Activated naive CD8-positive, alpha-beta T cell treated with anti-CD3 and anti-CD28 coated beads, Interleukin-2, amount 50 U/mL, for 24 hours (primary cell): ENCODE data around the gene ARID3A.

ENCODE experiments used
- ATAC-seq: fragments of 150-1000 bp; cut with Tn5 transposase; one replicate; pipeline ENCODE4 v1.10.0; 2021
- DNase-seq: peaks from one replicate; pipeline ENCODE4 v3.0.0; 2021
- H3K27ac Mint-ChIP-seq: one replicate; pipeline ENCODE4 v1.8.0; 2021; ENCODE audit warnings: mild to moderate bottlenecking, mixed read lengths
- H3K27me3 Mint-ChIP-seq: one replicate; pipeline ENCODE4 v1.8.0; 2021; ENCODE audit warnings: mixed read lengths
- H3K36me3 Mint-ChIP-seq: one replicate; pipeline ENCODE4 v1.8.0; 2021; ENCODE audit warnings: low read depth, mixed read lengths
- H3K4me1 Mint-ChIP-seq: one replicate; pipeline ENCODE4 v1.8.0; 2021; ENCODE audit warnings: mixed read lengths
- H3K4me3 Mint-ChIP-seq: one replicate; pipeline ENCODE4 v1.8.0; 2021; ENCODE audit warnings: mild to moderate bottlenecking, moderate library complexity, mixed read lengths
- H3K9me3 Mint-ChIP-seq: one replicate; pipeline ENCODE4 v1.8.0; 2021; ENCODE audit warnings: mixed read lengths

The ARID3A gene

DNA sequence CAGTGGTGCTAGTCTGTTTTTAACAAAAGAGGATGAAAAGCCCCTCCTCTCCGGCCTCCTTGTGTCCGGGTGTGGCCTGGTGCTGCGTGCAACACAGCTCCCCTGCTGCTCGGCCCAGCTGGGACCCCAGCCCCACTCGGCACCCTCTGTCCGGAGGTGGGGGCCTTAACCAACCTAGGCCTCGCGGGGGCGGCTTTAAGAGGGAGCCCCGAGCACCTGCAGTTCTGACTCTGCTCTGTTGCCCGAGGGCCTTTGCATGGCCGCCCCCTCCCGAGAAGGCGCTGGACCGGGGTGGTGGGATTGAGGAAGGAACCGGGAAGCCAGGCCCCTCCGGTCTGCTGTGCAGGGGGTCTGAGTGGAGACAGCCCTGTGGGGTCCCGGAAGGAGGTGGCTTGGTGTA lies 68.7 kb downstream of the ARID3A start:
- no peak overlapping the region for H3K4me3 Mint-ChIP-seq
- peaks cover 8% of the 10 kb centered on the region for H3K36me3 Mint-ChIP-seq
- H3K4me1 Mint-ChIP-seq, result peaks cover 14% of the 10 kb centered on the region

GRCh38 chr19:995051-995827 lies 69.4 kb downstream of the ARID3A start:
- H3K27ac Mint-ChIP-seq, result no peak overlapping the region
- no peaks in the 10 kb centered on the region for H3K9me3 Mint-ChIP-seq
- H3K4me3 Mint-ChIP-seq, result no peak overlapping the region
- ATAC-seq (no peak), DNase-seq (no peak)
- peaks cover 14% of the 10 kb centered on the region for H3K4me1 Mint-ChIP-seq
- peaks cover 26% of the 10 kb centered on the region for H3K27me3 Mint-ChIP-seq
- peaks cover 8% of the 10 kb centered on the region for H3K36me3 Mint-ChIP-seq

More for the DNA sequence above, 68.7 kb downstream of the ARID3A start:
- DNase-seq (no peak), ATAC-seq (no peak)
- Mint-ChIP-seq H3K9me3 (no peaks in the 10 kb centered on the region), H3K27me3 (peaks cover 22% of the 10 kb centered on the region), H3K27ac (no peak overlapping the region)

DNA sequence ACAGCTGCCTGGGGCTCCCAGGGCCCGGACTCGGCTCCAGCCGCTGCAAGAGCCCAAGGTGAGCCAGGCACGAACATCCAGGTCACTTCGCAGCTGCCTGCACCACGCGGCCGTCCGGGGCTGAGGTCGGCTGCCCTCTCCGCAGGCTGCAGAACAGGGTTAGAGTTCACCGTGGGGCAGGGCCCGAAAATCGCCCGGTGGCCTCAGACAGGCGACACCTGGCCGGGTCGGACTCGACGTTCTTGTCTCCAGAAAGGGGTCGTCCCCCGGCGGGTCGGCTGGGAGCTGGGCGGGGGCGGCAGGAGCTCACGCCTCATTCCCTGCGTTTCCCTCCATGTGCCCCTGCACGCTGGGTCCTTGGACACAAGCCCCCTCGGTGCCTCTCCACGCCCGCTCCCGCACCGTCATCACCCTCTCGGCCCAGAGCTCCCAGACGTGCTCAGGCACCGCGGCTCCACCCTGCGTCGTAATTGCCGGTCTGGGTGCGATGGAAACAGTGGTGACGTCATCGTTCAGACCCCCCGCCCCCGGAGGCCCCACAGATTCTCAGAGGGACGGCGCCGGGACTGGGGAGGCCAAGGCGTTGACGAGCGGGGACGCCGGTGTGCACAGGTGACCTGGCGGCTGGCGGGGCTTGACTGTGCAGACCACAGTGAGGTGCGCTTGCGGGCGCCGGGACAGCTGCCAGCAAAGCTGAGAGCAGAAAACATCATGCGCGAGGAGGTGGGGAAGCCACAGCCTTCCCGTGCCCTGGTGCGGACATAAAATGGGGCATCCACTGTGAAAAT lies 70.4 kb downstream of the ARID3A start:
- no peak overlapping the region for H3K4me3 Mint-ChIP-seq
- no peaks in the 10 kb centered on the region for H3K9me3 Mint-ChIP-seq
- H3K36me3 Mint-ChIP-seq, result peaks cover 2% of the 10 kb centered on the region
- peaks cover 31% of the 10 kb centered on the region for H3K27me3 Mint-ChIP-seq
- peak overlapping the region; percentile 59 for H3K27ac Mint-ChIP-seq
- peak; percentile 60 for ATAC-seq
- peaks cover 14% of the 10 kb centered on the region for H3K4me1 Mint-ChIP-seq
- DNase-seq, result peak; percentile 76

GRCh38 chr19:998064-998463 lies 72.2 kb downstream of the ARID3A start:
- no peaks in the 10 kb centered on the region for H3K9me3 Mint-ChIP-seq
- no peak overlapping the region for H3K4me3 Mint-ChIP-seq
- peaks cover 14% of the 10 kb centered on the region for H3K4me1 Mint-ChIP-seq
- no peaks in the 10 kb centered on the region for H3K36me3 Mint-ChIP-seq
- H3K27ac Mint-ChIP-seq, result no peak overlapping the region
- ATAC-seq, result no peak
- no peak for DNase-seq
- H3K27me3 Mint-ChIP-seq, result peaks cover 34% of the 10 kb centered on the region

DNA sequence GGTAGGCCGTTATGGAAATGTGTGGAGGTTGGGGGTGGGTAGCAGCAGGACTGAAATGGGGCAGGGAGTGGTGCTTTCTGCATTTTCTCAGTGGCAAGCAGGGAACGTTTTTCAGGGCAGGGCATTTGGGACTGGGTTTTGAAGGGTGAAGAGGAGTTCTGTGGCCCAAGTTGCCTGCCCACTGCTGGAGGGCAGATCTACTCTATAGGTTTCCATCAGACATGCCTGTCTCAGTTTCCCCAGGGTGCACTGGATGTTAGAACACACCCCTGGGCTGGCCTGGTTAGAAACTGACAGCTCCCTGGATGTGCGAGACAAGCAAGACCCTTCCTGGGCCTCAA lies 73.5 kb downstream of the ARID3A start:
- H3K27me3 Mint-ChIP-seq, result peaks cover 34% of the 10 kb centered on the region
- H3K4me3 Mint-ChIP-seq, result peak overlapping the region; percentile 17
- ATAC-seq (no peak), DNase-seq (no peak)
- no peak overlapping the region for H3K27ac Mint-ChIP-seq
- H3K9me3 Mint-ChIP-seq, result no peaks in the 10 kb centered on the region
- no peaks in the 10 kb centered on the region for H3K36me3 Mint-ChIP-seq
- H3K4me1 Mint-ChIP-seq, result peaks cover 14% of the 10 kb centered on the region

- Mint-ChIP-seq H3K4me3 (peak within 1 kb of the TSS; percentile 17), H3K4me1 (peaks cover 14% of the 10 kb centered on the region), H3K9me3 (no peaks in the 10 kb centered on the region), H3K36me3 (no peaks in the 10 kb centered on the region), H3K27ac (no peak within 1 kb of the TSS), H3K27me3 (peaks cover 34% of the 10 kb centered on the region)
- DNase-seq (peak; percentile 72), ATAC-seq (peak; percentile 24)
These were observed 74.3 kb downstream of the ARID3A start, which contains the start of gene GRIN3B for GRCh38 chr19:1000095-1000494. Gene GRIN3B (plus strand): TSS chr19:1000419. CDS start chr19:1000438, 19 bp downstream.

DNA sequence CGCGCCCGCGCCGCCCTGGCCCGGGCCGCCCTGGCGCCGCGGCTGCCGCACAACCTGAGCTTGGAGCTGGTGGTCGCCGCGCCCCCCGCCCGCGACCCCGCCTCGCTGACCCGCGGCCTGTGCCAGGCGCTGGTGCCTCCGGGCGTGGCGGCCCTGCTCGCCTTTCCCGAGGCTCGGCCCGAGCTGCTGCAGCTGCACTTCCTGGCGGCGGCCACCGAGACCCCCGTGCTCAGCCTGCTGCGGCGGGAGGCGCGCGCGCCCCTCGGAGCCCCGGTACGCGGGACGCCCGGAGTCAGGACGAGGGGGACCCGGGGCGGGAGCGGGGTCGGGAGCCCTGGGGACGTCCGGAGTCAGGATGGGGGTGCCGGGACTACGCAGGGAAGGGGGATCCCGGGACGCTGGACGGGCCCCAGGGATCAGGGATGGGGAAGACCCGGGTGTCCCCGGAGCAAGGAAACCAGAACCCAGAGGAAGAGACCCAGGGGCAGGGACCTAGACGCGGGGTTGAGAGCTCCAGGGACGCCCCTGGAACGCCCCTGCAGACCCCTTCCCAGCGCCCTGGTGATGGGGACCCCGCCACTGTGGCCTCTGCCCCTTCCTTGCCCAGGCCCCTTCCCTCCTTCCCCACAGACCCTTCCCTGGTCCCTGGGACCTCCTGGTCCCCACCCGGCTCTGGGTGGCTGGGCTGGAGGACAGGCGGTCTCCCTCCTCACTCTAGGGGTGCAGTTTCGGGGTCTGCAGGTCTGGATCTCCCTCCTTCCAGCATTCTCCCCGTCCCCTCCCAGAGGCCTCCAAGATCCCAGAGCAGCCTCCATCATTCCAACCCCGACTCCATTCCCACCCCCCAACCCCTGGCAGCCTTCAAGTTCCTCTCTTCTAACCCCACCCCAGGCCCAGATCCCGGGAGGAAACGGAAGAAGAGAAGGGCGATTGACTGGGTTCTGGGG lies 75.0 kb downstream of the ARID3A start:
- no peaks in the 10 kb centered on the region for H3K9me3 Mint-ChIP-seq
- no peak for ATAC-seq

DNA sequence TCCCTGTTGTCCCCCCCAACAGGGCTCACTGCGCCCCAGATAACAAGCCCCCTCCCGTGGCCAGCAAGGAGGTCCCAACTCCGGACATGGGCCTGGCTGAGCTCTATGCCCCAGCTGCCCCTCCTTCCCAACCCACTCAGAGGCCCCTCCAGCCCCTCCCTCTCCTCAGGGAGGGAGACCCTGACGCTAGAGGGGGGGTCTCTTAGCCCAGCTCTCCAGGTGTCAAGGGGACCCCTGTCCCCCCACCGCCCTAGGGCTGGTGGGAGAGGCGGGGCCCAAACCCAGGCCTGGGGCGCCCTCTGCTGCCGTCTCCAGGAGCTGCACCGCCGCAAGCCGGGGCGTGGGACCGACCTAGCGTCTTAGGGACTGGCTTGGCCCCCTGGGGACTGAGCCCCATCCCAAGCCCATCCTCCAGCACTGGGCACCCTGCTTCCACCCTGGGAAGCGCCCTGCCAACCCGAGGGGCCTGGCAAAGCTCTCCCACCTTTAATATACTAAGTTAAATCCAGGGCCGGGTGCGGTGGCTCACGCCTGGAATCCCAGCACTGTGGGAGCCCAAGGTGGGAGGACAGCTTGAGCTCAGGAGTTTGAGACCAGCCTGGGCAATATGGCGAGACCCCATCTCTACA lies 75.8 kb downstream of the ARID3A start:
- Mint-ChIP-seq H3K36me3 (no peaks in the 10 kb centered on the region), H3K4me3 (no peak overlapping the region), H3K27me3 (peaks cover 30% of the 10 kb centered on the region), H3K9me3 (no peaks in the 10 kb centered on the region), H3K27ac (no peak overlapping the region), H3K4me1 (peaks cover 7% of the 10 kb centered on the region)
- DNase-seq, result peak; percentile 84
- peak; percentile 52 for ATAC-seq

More for the DNA sequence above, 75.0 kb downstream of the ARID3A start:
- Mint-ChIP-seq H3K27ac (no peak overlapping the region), H3K36me3 (no peaks in the 10 kb centered on the region), H3K27me3 (peaks cover 34% of the 10 kb centered on the region), H3K4me3 (no peak overlapping the region), H3K4me1 (peaks cover 14% of the 10 kb centered on the region)
- DNase-seq, result no peak

- no peak for DNase-seq
- no peak for ATAC-seq
- Mint-ChIP-seq H3K4me1 (peaks cover 3% of the 10 kb centered on the region), H3K4me3 (no peak overlapping the region), H3K9me3 (no peaks in the 10 kb centered on the region), H3K27ac (no peak overlapping the region), H3K36me3 (no peaks in the 10 kb centered on the region), H3K27me3 (peaks cover 28% of the 10 kb centered on the region)
These were observed 76.8 kb downstream of the ARID3A start for GRCh38 chr19:1002600-1002999.

DNA sequence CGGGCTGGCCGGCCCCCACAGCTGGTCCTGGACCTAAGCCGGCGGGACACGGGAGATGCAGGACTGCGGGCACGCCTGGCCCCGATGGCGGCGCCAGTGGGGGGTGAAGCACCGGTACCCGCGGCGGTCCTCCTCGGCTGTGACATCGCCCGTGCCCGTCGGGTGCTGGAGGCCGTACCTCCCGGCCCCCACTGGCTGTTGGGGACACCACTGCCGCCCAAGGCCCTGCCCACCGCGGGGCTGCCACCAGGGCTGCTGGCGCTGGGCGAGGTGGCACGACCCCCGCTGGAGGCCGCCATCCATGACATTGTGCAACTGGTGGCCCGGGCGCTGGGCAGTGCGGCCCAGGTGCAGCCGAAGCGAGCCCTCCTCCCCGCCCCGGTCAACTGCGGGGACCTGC lies 77.4 kb downstream of the ARID3A start:
- Mint-ChIP-seq H3K36me3 (no peaks in the 10 kb centered on the region), H3K4me1 (peaks cover 3% of the 10 kb centered on the region), H3K27ac (no peak overlapping the region), H3K9me3 (no peaks in the 10 kb centered on the region), H3K4me3 (no peak overlapping the region), H3K27me3 (peaks cover 21% of the 10 kb centered on the region)
- no peak for ATAC-seq
- DNase-seq, result no peak

DNA sequence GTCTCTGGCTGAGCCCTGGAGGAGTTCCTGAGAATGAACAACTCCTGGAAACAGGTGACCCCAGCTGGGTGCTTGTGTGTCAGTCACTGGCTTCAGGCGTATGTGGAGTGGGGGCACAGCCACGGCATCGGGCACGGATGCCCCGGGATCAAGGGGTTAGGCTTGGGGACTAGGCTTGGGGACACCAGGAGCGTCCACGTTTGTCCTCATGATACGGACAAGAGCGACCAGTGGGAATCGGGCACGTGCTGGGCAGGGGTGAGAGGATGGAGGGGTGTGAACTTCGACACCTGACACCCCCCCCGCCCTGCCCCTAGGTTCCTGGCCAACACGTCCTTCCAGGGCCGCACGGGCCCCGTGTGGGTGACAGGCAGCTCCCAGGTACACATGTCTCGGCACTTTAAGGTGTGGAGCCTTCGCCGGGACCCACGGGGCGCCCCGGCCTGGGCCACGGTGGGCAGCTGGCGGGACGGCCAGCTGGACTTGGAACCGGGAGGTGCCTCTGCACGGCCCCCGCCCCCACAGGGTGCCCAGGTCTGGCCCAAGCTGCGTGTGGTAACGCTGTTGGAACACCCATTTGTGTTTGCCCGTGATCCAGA lies 78.5 kb downstream of the ARID3A start:
- no peak for ATAC-seq
- peaks cover under 1% of the 10 kb centered on the region for H3K4me1 Mint-ChIP-seq

DNA sequence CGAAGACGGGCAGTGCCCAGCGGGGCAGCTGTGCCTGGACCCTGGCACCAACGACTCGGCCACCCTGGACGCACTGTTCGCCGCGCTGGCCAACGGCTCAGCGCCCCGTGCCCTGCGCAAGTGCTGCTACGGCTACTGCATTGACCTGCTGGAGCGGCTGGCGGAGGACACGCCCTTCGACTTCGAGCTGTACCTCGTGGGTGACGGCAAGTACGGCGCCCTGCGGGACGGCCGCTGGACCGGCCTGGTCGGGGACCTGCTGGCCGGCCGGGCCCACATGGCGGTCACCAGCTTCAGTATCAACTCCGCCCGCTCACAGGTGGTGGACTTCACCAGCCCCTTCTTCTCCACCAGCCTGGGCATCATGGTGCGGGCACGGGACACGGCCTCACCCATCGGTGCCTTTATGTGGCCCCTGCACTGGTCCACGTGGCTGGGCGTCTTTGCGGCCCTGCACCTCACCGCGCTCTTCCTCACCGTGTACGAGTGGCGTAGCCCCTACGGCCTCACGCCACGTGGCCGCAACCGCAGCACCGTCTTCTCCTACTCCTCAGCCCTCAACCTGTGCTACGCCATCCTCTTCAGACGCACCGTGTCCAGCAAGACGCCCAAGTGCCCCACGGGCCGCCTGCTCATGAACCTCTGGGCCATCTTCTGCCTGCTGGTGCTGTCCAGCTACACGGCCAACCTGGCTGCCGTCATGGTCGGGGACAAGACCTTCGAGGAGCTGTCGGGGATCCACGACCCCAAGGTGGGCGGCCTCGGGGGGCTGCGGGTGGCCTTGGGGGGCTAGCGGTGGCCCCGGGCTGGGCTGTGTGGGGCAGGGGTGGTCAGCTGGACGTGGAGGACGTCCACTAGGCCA lies 79.2 kb downstream of the ARID3A start:
- Mint-ChIP-seq H3K9me3 (no peaks in the 10 kb centered on the region), H3K4me3 (no peak overlapping the region), H3K36me3 (no peaks in the 10 kb centered on the region), H3K27me3 (peaks cover 8% of the 10 kb centered on the region), H3K4me1 (no peaks in the 10 kb centered on the region), H3K27ac (no peak overlapping the region)
- DNase-seq (no peak), ATAC-seq (no peak)

More for the DNA sequence above, 78.5 kb downstream of the ARID3A start:
- no peak overlapping the region for H3K27ac Mint-ChIP-seq
- DNase-seq, result no peak
- H3K4me3 Mint-ChIP-seq, result no peak overlapping the region
- no peaks in the 10 kb centered on the region for H3K9me3 Mint-ChIP-seq
- H3K27me3 Mint-ChIP-seq, result peaks cover 14% of the 10 kb centered on the region
- H3K36me3 Mint-ChIP-seq, result no peaks in the 10 kb centered on the region
